ENCODE data around the gene TACC2.

TACC2 gene

DNA sequence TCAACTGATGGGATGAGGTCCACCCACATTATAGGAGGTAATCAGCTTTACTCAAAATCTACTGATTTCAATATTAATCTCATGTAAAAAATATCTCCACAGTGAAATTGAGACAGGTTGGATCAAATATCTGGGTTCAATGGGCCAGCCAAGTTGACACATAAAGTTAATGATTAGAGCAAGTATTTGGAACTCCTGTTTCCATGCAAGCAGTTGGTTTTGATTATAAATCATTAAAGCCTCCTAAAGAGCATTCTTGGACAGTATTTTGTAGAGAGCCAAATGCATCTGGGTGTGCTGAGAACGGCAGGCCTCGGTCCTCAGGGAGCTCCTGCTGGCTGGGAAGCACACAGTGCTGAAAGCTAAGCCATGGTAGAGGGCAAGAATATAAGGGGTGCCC, 155.2 kb downstream of the TACC2 start:
- Histone ChIP-seq H3K36me3 (ENCODE audit: control insufficient read depth, insufficient read depth, low read length) (no peaks in the 10 kb centered on the region), H3K27me3 (replicated peaks; ENCODE audit: control insufficient read depth, insufficient read depth, low read length) (no peaks in the 10 kb centered on the region; the same call in none of the 2 replicates), H3K4me3 (replicated peaks; ENCODE audit: low read depth, low read length) (no peak overlapping the region)
- no peak for TF ChIP-seq CTCF (IDR thresholded peaks at IDR 0.05; ENCODE audit: insufficient read depth, low read length, poor library complexity, severe bottlenecking)
- no peak for DNase-seq (ENCODE audit: extremely low read depth, insufficient read length)

DNA sequence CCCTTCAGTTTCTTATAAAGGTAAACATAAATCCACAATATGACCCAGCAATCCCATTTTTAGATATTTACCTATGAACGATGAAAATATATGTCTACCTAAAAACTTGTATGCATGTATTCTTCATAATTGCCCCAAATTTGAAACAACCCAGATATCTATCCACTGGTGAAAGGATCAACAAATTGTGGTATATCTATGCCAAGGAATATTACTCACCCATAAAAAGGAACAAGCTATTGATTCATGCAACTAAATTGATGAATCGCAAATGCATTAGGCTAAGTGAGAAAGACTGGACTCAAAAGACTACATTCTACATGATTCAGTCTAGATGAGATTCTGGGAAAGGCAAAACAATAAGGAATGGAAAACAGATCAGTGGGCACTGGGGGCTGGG, 156.2 kb downstream of the TACC2 start:
- Histone ChIP-seq H3K4me3 (replicated peaks; ENCODE audit: low read depth, low read length) (no peak overlapping the region), H3K36me3 (ENCODE audit: control insufficient read depth, insufficient read depth, low read length) (no peaks in the 10 kb centered on the region), H3K27me3 (replicated peaks; ENCODE audit: control insufficient read depth, insufficient read depth, low read length) (no peaks in the 10 kb centered on the region; the same call in 1 of the 2 replicates)
- DNase-seq (ENCODE audit: extremely low read depth, insufficient read length) = no peak
- TF ChIP-seq CTCF (IDR thresholded peaks at IDR 0.05; ENCODE audit: insufficient read depth, low read length, poor library complexity, severe bottlenecking) = no peak

- Histone ChIP-seq H3K36me3 (ENCODE audit: control insufficient read depth, insufficient read depth, low read length) (no peaks in the 10 kb centered on the region), H3K27me3 (replicated peaks; ENCODE audit: control insufficient read depth, insufficient read depth, low read length) (no peaks in the 10 kb centered on the region), H3K4me3 (replicated peaks; ENCODE audit: low read depth, low read length) (no peak overlapping the region)
- no peak for DNase-seq (ENCODE audit: extremely low read depth, insufficient read length)
- TF ChIP-seq CTCF (IDR thresholded peaks at IDR 0.05; ENCODE audit: insufficient read depth, low read length, poor library complexity, severe bottlenecking) = no peak
Measured at GRCh38 chr10:122147663-122148062, 158.7 kb downstream of the TACC2 start.

DNA sequence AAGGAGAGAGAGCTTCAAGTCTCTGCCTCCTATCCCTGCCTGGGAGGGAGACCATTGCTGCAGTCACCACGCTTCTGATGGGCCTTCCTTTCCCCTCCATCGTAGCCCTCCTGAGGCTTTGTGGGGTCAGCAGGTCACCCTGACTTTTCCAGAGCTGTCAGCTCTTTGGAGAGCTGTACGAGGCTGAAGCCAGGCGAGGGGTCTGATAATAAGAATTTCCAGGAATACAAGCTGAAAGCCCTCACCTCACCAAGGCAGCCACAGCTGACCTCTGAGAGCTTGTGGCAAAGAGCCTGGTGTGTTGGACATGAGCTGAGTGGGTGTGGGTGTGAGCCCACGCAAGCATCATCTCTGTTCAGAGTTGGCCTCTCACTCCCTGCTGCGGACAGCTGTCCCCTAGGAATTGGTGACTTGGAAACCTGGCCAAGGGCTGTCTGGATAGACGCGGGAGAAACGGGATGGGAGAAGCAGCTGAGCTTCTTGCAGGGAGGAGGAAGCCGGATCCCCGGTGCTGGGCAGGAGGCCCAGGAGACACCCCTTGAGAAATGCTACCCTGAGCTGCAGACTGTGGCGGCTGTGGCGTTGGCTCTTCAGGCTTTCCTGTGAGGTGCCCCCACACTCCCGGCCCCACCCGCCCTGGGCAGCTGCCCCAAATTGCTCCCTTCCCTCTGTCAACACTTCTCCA, 160.1 kb downstream of the TACC2 start:
- Histone ChIP-seq H3K36me3 (ENCODE audit: control insufficient read depth, insufficient read depth, low read length) (no peaks in the 10 kb centered on the region), H3K27me3 (replicated peaks; ENCODE audit: control insufficient read depth, insufficient read depth, low read length) (no peaks in the 10 kb centered on the region), H3K4me3 (replicated peaks; ENCODE audit: low read depth, low read length) (no peak overlapping the region)
- TF ChIP-seq CTCF (IDR thresholded peaks at IDR 0.05; ENCODE audit: insufficient read depth, low read length, poor library complexity, severe bottlenecking) = no peak
- no peak for DNase-seq (ENCODE audit: extremely low read depth, insufficient read length)

DNA sequence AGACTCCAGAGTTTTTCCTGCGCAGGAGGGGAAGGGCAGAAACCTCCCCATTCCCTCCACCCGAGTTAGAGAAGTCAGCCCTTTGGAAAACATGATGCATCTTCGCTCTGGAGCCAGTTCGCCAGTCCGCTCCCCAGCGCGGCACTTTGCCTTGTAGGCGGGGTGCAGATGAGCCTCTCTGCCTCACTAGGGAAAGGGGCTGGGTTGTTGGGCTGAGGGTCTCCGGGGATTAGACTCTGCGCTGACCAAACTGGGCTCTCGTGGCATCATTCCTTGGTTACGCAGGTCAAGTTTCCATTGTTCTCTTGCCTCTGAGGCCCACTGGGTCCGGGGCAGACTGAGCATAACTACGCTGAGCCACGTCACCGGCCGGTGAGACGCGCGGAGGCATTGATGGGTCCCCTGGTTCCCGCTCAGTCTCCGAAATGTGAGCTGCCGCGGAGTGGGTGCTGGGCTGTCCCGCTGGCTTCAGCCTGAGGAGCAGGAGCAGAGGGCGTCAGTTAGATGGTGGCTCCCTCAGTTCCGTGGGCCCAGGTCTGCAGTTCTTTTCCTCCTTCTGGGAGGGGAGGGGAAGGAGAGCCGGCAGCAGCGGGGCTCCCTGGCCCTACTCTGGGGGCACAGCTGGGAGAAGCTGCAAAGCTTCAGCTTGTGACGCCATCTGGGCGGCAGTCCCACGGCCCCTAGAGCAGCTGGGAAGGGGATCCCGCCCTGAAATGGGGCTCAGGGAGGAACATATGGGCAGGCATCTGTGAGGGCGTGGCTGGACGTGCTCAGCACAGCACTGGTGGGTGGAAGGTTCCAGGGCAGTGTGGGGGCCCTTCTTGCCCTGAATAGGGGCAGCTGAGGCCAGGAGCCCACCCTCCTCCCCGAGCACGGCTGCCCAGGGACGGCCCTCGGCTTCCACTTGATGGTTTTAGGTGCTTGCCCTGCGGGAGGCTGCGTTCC, 160.9 kb downstream of the TACC2 start:
- no peak overlapping the region for H3K4me3 ChIP-seq (replicated peaks; ENCODE audit: low read depth, low read length)
- TF ChIP-seq CTCF (IDR thresholded peaks at IDR 0.05; ENCODE audit: insufficient read depth, low read length, poor library complexity, severe bottlenecking) = no peak
- no peaks in the 10 kb centered on the region for H3K36me3 ChIP-seq (ENCODE audit: control insufficient read depth, insufficient read depth, low read length)
- DNase-seq (ENCODE audit: extremely low read depth, insufficient read length) = no peak
- H3K27me3 ChIP-seq (replicated peaks; ENCODE audit: control insufficient read depth, insufficient read depth, low read length) = no peaks in the 10 kb centered on the region; the same call in 1 of the 2 replicates
